HG03064 (cell line): Measurements from ENCODE around the gene L3MBTL3.
"Not testable (repeated sequence)": the region's sequence is repeated elsewhere in the genome, so short reads cannot be mapped to it uniquely, and the experiment has no call there.

Experiments used
- ATAC-seq: cut with Tn5 transposase; IDR thresholded peaks from one replicate; pipeline ENCODE4 v1.9.1; 2021; ENCODE audit warnings: low read depth; ENCODE audit not compliant: unreplicated experiment

L3MBTL3 gene

GRCh38 chr6:130129762-130130246, 111.4 kb downstream of the L3MBTL3 start:
- ATAC-seq: no peak

GRCh38 chr6:130132286-130132701, 113.9 kb downstream of the L3MBTL3 start:
- ATAC-seq: peak; percentile 82

- ATAC-seq: no peak
Measured at GRCh38 chr6:130134582-130134981, 116.2 kb downstream of the L3MBTL3 start.

GRCh38 chr6:130136798-130137197, 118.4 kb downstream of the L3MBTL3 start:
- ATAC-seq: no peak

- peak; percentile 87 for ATAC-seq
Measured at GRCh38 chr6:130138116-130138908, 119.9 kb downstream of the L3MBTL3 start.

- ATAC-seq: peak; percentile 52
Measured at GRCh38 chr6:130138909-130139242, 120.5 kb downstream of the L3MBTL3 start.

- ATAC-seq: no peak
Measured at GRCh38 chr6:130140084-130140483, 121.7 kb downstream of the L3MBTL3 start.

- ATAC-seq: no peak
Measured at GRCh38 chr6:130143709-130144108, 125.3 kb downstream of the L3MBTL3 start.

GRCh38 chr6:130147111-130147510, 128.7 kb downstream of the L3MBTL3 start:
- ATAC-seq: no peak

- ATAC-seq: no peak
Measured at GRCh38 chr6:130148181-130148580, 129.8 kb downstream of the L3MBTL3 start.

GRCh38 chr6:130149016-130149415, 130.6 kb downstream of the L3MBTL3 start:
- not testable (repeated sequence) for ATAC-seq

GRCh38 chr6:130150906-130151305, 132.5 kb downstream of the L3MBTL3 start:
- no peak for ATAC-seq

- no peak for ATAC-seq
Measured at GRCh38 chr6:130152908-130153510, 134.6 kb downstream of the L3MBTL3 start.

- no peak for ATAC-seq
Measured at GRCh38 chr6:130156908-130157307, 138.5 kb downstream of the L3MBTL3 start.

- no peak for ATAC-seq
Measured at GRCh38 chr6:130158056-130158455, 139.7 kb downstream of the L3MBTL3 start.

- no peak for ATAC-seq
Measured at GRCh38 chr6:130158548-130158947, 140.2 kb downstream of the L3MBTL3 start.

- ATAC-seq: no peak
Measured at GRCh38 chr6:130159956-130160355, 141.6 kb downstream of the L3MBTL3 start.

- no peak for ATAC-seq
Measured at GRCh38 chr6:130161683-130162404, 143.5 kb downstream of the L3MBTL3 start.

GRCh38 chr6:130162421-130162820, 144.0 kb downstream of the L3MBTL3 start:
- ATAC-seq: no peak

GRCh38 chr6:130163266-130163665, 144.9 kb downstream of the L3MBTL3 start:
- no peak for ATAC-seq

GRCh38 chr6:130164251-130164650, 145.9 kb downstream of the L3MBTL3 start:
- no peak for ATAC-seq
